HuH-7 (cell line): ENCODE data around the gene CYGB.
"Not testable (repeated sequence)": the region's sequence is repeated elsewhere in the genome, so short reads cannot be mapped to it uniquely, and the experiment has no call there.

Experiments
- DNase-seq: peaks from one replicate; pipeline ENCODE4 v3.0.0; 2011; ENCODE audit warnings: low spot score

The CYGB gene

DNA sequence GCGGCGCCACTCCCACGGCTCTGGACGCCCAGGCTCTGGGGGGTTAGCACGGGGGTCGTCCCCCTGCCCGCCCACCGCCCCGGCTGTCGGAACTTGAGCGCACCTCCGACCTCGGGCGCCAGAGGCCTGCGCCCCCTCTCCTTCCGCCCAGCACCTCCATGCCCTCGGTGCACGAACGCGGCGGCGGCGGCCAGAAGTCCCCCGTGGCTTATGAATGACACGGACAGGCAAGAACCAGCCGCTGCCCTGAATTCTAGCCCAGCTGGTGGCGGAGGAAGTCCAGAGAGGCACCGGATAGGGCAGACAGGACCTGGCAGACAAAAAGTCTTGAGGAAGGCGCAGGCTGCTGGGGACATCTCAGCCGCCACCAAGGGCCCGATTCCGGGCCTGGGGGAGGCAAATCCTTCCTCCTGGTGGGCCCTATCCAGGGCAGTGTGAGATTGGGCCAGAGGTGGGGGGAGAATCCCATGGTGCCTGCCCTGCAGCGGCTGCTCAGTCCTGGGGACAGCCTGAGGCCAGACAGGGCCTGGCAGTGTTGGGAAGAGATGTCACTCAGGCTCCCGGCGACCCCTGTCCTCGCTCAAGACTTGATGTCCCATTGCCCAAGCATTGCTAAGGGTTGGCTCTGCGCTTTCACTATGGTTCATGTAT is 897 bp upstream of the CYGB start:
- no peak for DNase-seq

DNA sequence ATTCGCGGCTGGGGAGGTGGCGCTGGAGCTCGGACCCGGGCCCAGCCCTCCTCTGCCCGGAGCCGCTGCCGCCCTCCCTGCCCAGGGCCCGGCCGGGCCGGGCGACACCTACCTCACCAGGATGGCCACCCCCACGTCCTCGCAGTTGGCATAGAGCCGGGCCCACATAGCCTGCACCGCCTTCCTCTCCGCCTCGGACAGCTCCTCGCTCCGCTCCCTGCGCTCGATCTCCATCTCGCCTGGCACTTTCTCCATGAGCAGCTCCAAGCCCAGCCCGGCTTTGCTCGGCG is 276 bp downstream of the CYGB start:
- no peak for DNase-seq

DNA sequence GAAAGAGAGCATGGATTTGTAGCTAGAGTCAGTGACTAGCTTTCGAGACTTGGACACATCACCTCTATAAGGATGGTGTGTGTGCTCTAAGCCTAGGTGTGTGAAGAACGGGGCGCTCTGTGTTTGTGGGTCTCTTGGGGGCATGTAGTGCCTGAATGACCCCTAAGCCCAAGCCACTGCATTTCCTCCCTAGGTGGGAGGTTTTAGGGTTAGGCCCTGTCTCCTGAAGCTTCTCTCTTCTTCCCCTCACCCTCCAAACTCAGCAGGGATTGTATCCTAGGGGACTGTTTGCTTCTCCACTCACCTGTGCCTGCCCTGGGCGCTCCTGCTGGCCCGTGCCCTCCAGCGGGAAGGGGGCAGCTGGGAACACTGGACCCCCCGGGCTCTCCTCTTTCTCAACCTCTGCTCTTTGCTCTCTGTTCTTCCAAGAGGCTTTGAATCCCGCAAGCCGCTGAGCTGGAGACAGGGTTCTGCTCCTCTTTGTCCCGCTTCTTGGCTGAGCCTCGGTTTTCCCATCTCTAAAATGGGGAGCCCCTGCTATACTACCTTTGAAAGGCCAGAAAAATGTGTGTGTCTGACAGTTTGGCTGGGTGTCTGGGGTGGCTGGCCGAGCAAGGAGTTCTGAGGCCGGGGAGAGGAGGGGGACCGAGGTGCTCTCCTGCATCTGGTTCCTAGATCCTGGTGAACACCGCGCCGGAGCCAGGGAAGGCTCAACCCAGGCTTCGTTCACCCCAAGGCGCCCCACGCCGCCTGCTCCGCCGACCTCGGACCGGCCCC is 810 bp downstream of the CYGB start:
- DNase-seq = no peak

DNA sequence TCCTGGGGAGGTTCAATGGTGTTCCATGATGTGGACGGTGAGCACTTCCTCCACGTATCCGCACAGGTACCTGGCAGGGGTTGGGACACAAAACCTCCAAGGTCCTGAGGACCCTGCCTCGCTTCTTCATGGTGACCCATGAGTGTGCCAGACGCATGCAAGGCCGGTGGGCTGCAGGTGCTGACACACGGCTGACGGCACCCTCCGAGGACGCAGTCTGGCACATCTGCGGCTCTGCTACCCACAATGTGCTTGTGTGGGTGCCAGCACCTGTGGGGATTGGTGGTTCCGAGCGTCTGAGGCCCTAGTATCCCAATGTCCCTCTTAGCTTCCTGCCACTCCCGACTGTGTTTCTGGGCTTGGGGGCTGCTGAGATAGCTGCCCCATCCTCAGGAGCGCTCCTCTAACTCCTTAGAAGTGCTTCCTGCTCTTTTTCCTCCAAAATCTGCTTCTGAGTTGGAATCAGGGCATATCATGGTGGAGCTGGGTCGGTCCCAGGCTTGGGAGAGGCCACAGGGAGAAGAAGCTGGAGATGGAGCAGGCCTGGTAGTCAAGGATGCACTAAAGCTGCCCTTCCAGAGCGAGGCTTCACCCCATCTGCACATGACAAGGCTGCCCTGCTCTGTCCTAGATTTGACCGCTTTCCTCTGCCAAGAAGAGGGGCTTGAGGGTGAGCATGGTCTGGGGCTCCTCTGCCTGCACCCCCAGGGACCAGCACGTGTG is 1.6 kb downstream of the CYGB start:
- no peak for DNase-seq

DNA sequence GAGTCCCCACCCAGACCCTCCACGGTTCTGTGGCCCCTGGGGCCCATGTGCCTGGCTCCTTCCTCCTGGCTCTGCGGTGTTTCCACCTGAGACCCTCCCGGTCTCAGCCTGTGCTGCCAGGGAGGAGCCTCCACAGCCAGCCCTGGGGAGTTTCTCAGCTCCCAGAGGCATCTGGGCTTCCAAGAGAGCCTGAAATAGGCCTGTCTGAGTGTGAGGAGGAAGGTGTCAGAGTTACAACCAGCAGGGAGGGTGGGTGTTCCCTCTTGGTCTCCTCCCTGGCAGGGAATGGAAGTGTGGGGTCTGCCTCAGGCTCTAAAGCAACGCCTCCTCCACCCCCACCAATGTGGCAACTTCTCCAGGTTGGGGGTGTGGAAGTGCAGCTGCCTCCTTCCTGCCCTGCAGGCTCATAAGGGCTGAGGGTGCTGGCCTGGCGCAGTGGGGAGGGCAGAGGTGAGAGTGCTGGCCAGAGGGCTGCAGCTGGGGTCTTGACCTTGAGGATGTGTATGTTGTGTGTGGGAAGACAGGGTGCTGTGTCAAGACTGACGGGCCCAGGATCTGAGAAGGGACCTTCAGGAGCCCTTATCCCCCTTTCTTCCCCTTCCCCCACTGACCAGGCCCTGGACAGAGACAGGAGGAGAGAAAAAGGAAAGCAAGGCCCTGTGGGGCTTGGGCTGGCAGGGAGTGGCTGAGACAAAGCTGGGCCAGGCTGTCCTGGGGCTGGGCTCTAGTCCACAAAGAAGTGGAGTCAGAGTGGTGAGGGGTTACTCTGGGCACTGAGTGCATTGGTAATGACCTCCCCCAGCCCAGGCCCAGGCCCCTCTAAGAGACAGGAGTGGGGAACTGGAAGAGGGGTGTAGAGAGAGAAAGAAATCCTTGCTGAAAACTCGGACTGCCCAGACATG is 2.4 kb downstream of the CYGB start:
- DNase-seq = no peak

DNA sequence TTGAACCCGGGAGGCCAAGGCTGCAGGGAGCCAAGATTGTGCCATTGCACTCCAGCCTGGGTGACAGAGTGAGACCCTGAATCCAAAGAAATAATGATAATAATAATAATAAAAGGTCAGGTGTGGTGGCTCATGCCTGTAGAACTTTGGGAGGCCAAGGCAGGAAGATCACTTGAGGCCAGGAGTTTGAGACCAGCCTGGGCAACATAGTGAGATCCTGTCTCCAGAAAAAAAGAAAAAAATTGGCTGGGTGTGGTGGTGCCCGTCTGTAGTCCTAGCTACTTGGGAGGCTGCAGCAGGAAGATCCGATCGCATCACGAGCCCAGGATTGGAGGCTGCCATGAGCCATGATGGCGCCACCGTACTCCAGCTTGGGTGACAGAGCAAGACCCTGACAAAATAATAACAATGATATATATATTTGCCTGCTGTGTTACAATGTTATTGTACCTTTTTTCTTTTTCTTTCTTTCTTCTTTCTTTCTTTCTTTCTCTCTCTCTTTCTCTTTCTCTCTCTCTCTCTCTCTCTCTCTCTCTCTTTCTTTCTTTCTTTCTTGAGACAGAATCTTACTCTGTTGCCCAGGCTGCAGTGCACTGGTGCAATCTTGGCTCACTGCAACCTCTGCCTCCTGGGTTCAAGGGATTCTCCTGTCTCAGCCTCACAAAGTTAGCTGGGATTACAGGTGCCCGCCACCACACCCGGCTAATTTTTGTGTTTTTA is 3.7 kb downstream of the CYGB start:
- not testable (repeated sequence) for DNase-seq

DNA sequence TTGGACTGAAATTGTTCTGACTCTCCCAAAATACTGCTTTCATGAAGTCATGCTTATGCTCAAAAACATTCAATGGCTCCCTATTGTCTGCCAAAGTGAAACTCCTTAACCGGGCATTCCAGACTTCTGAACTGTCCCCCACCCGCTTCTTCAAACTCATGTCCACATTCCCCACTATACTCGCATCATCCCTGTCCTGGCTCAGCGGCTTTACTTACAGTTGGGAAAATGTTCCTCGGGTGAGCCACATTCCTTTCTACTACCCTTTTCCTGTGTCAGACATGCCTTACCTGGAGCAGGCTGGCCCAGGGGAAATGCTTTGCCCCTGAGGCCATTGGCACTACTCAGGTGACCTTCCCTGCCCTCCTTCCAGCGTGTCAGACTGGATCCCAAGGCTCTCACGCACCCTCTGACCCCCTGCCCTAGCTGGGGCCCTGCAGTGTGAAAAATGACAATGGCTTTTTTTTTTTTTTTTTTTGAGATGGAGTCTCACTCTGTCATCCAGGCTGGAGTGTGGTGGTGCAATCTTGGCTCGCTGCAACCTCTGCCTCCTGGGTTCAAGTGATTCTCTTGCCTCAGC is 5.3 kb downstream of the CYGB start:
- DNase-seq = no peak

DNA sequence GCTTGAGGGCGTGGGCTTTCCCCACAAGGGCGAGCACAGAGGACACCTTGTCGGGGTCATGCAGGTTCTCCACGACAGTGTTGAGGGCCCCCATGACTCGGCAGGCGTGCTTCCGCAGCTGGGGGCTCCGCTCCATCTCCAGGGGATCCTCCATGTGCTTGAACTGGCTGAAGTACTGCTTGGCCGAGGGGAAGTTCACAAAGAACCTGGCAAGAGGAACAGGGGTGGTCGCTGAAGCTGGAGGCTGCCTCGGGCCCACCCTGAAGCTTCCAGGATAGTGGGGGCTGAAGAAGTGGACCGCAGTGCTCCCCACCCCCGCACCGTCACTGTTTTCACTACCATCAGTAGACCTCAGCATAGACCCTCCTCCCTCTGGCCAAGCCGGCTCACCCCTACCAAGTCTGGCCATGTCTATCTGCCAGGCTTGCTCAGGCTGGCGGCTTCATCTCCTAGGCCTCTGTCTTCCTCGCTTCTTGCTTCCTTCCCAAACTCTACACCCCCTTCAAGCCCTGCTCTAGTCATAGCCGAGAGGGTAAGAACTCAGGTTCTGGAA is 5.9 kb downstream of the CYGB start:
- no peak for DNase-seq

DNA sequence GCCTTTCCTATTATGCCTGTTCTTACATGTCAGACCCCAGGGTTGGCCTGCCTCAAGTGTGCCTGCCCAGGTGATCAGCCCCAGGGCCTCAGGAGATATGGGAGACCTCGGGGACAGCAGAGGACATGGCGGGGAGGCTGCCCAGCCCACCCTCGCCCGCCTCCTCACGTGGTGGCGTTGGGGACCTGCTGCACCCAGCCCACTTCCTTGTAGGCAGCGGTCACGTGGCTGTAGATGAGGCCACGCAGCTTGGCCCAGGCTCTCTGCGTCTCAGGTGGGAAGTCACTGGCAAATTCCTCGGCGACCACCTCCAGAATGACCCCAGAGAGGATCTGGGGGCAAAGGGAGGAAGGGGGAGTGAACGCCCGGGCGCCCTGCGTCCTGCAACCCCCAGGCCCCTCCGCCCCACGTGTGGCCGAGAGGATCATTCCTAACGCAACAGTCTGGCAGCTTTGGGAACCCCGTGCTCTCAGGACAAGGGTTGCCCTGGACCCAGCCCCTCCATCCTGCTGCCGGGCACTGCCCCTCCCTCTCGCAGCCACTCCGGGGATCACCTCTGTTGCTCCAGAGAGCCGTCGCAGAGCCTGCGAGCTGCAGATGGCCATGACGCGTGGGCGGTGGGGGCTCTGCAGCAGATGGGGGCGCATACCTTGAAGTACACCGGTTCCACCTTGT is 6.6 kb downstream of the CYGB start:
- DNase-seq = no peak

DNA sequence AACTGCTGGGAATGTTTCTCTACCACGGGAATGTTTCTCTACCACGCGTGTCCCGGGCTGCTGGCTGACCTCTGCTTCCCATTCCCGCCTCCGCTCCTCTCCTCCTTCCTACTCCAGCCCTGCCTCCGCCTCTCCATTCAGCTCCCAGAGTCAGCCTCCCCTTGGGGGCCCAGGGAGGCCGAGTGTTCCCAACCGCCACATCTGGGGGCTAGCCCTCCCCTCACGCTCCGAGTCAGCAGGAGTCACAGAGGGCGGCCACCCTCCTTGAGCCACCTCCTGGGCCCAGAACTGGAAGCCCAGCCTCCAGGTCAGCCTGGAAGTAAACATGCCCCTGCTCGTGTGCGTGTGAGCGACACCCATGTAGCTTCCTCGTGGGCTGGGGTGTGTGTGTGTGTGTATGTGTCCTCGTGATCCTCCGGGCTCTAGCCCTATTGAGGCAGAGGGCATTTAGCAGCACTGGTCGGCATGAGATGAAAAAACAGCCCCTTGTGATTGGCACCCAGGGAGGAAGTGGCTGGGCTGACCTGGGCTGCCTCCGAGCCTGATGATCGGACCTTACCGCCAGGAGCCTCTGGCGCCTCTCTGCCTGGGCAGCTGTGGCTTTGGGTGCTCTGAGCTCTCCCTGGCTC is 7.3 kb downstream of the CYGB start:
- no peak for DNase-seq

DNA sequence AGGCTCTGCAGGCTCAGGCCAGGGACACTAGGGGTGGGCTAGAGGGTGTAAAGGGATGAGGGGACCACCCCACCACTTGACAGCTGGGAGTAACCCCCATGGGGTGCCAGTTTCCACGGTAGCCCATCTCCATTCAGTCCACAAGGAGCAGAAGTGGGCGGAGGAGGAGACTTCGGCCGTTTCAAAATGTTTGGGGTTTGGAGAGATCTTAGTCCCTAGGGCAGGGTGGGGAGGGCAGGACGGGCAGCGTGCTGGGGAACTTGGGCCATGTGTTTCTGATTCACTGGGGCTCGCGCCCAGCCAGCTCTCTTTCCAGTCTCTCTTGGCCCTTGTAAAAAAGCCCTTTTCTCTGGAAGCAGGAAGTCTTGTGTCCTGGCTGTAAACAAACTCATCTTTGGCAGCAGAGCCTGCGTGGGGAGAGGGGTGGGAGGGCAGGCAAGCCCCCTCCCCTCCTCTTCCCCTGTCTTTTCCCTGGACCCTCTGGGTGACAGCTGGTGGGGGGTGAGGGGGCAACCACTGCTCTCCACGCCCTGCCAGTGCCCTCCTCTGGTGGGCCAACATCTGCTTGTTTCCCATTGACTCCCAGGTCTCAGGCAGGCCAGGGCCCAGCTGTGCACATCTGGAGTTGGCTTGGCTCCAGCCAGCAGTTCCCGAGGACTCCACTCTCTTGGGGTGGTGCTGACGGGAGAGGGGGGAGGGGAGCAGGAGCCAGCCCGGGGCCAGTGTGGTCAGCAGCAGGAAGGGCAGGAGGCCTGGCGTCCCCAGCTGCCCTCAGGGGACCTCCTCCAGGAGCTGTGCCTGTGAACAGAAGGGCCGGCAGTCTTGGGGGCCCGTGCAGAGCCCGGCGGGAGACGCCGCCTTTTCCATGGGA is 8.1 kb downstream of the CYGB start:
- DNase-seq = no peak

DNA sequence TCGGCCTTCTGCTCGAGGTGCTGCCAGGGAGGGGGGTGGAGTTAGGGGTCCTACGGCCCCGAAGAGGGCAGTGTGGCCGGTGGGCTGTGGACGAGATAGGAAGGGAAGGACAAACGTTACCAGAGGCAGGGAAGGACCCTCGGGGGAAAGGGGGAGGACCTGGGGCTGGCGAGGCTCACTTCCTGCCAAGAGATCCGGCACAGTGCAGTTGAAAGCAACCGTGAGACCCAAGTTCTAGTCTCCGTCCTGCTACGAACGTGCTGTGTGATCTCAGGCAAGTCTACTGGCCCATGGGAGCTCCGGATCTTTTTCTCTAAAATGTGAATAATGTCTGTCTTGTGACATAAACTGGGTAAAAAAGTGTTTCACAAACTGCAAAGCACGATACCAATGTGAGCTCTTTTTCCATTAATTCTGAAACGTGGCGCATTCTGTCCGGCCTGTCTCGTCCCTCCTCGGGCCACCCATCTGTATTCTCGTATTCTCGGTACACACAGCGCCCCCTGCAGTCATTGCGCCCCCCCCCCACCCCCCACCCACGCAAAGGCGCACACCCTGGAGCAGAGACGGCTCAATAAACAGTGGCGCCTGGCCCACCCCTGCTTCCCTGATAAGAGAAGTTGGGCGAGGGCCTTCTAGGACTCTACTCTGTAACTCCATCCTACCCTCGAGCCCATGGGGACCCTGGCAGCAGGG is 8.8 kb downstream of the CYGB start:
- DNase-seq = no peak

DNA sequence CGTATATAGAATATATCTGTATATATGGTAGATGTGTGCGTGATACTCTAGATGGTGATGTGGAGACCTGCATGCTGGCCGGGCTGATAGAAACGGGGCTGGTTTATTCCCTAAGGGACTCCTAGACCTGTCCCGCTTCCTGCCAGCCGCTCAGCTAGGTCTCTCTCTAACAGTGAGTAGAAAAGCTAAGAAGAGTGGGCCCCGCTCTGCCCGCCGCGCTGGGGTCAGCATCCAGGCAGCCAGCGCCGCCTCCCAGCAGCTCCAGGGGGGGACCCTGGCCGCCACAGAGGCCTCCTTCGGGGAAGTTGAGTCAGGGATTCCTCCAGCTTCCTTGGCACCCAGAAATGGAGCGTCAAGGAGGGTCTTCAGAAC is 9.4 kb downstream of the CYGB start:
- DNase-seq = no peak

DNA sequence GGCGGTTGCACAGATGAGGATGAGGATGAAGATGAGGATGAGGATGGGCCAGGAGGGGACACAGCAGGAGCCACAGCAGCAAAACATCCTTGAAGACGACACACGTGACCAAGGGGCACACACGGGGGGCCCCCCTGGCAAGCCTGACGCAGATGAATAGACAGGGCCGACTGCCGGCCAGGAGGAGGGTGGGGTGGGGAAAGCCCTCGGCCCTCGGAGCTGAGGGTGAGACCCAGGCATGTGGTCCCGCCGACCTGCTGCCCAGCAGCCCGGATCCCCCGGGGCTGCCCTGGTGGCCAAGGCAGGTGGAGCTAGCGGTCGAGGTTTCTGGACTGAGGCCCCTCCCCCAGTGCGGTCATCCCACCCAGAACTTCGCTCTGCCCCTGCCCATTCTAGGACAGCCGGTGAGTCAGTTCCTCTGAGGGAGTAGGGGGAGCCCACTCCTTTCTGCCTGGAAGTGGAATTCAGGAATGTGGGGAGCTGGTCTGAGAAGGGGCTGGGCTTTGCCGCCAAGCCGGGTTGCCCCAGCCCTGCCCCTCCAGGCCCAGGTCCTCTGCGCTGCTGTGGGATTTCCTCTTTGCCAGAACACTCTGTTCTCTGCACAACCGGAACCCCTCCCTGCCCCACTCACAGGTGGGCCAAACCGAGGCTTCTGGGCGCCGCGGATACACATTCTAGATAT is 9.9 kb downstream of the CYGB start:
- no peak for DNase-seq

DNA sequence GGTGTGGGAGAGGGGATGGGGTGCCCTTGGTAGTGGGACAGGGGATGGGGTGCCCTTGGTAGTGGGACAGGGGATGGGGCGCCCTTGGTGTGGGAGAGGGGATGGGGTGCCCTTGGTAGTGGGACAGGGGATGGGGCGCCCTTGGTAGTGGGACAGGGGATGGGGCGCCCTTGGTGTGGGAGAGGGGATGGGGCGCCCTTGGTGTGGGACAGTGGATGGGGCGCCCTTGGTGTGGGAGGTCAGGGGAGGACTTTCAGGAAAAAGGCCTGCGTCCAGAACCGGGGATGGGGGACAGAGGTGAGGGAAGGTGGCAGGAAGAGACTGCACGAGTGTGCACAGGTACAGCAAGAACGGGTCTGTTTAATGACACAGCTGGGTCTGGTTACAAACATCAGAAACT is 10.5 kb downstream of the CYGB start:
- DNase-seq = not testable (repeated sequence)

DNA sequence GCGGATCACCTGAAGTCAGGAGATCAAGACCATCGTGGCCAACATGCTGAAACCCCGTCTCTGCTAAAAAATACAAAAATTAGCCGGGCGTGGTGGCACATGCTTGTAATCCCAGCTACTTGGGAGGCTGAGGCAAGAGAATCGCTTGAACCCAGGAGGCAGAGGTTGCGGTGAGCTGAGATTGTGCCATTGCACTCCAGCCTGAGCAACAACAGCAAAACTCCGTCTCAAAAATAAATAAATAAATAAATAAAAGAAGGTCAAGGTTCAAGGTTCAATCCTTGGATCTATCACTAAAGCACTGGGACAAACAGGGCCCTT is 12.0 kb downstream of the CYGB start:
- not testable (repeated sequence) for DNase-seq

DNA sequence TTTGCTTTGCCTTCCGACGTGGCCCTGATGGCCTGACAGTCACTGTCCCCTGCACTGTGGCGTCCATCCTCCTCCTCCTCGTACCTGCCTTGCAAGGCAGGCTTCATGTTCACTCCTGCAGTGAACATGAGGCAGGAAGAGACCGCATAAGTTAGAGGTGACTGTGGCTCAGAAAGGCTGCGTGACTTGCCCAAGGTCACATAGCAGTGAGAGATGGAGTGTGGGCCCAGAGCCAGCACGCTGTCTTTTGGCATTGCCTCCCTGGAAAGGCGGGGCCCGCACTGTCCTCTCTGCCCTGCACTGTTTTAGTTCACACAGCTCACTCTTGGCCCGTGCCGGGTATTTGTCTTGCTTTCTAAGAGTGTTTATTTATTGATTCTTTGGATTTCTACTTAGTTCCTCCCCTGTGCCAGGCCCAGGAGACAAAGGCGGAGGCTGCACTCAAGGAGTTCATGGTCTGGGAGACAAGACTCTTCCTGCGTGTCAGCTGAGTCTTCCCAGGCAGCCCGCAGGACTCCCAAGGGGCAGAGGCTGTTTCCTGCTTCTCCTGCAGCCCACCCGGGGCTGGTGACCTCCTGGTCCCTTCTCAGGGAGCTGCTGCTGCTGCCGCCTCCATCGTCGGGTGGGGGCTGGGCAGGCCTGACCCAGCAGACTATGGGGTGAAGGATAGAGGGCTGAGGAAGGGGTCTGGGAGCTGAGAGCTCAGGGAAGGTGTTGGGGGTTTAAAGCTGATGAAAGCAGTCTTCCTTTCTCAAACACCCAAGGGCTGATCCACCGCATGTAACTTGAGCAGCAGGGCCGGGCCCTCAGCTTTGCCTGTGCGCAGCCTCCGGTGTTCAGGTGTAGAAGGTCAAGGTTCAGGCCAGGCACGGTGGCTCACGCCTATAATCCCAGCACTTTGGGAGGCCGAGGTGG is 12.7 kb downstream of the CYGB start:
- no peak for DNase-seq
